GM10266 (cell line): ENCODE data around the gene ZNF304.
"Not testable (repeated sequence)": the region's sequence is repeated elsewhere in the genome, so short reads cannot be mapped to it uniquely, and the experiment has no call there.

Experiments
- DNase-seq: peaks from one replicate; pipeline ENCODE4 v3.0.0; 2012; ENCODE audit errors: extremely low spot score
- TF ChIP-seq, protein P1 (sequence below): IDR thresholded peaks from 2 replicates; pipeline ENCODE4 v1.5.1; 2012; ENCODE audit warnings: mild to moderate bottlenecking, low read depth; ENCODE audit not compliant: control insufficient read depth, insufficient read depth; ENCODE audit errors: missing control alignments

Gene ZNF304

GRCh38 chr19:57362419-57362818 is 11.3 kb downstream of the ZNF304 start:
- DNase-seq: no peak
- TF ChIP-seq, protein P1, sequence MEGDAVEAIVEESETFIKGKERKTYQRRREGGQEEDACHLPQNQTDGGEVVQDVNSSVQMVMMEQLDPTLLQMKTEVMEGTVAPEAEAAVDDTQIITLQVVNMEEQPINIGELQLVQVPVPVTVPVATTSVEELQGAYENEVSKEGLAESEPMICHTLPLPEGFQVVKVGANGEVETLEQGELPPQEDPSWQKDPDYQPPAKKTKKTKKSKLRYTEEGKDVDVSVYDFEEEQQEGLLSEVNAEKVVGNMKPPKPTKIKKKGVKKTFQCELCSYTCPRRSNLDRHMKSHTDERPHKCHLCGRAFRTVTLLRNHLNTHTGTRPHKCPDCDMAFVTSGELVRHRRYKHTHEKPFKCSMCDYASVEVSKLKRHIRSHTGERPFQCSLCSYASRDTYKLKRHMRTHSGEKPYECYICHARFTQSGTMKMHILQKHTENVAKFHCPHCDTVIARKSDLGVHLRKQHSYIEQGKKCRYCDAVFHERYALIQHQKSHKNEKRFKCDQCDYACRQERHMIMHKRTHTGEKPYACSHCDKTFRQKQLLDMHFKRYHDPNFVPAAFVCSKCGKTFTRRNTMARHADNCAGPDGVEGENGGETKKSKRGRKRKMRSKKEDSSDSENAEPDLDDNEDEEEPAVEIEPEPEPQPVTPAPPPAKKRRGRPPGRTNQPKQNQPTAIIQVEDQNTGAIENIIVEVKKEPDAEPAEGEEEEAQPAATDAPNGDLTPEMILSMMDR: no peak

- TF ChIP-seq, protein P1: no peak
- DNase-seq: peak; percentile 86
These were observed 12.1 kb downstream of the ZNF304 start, which contains the start of the genes TRAPPC2B and ZNF547 for GRCh38 chr19:57362997-57363687. Gene TRAPPC2B, plus strand, starts transcription at chr19:57363551. Its CDS starts 1,283 bp downstream, at chr19:57364834. Gene ZNF547, plus strand, starts transcription at chr19:57363551. Its CDS starts 5,005 bp downstream, at chr19:57368556.

DNA sequence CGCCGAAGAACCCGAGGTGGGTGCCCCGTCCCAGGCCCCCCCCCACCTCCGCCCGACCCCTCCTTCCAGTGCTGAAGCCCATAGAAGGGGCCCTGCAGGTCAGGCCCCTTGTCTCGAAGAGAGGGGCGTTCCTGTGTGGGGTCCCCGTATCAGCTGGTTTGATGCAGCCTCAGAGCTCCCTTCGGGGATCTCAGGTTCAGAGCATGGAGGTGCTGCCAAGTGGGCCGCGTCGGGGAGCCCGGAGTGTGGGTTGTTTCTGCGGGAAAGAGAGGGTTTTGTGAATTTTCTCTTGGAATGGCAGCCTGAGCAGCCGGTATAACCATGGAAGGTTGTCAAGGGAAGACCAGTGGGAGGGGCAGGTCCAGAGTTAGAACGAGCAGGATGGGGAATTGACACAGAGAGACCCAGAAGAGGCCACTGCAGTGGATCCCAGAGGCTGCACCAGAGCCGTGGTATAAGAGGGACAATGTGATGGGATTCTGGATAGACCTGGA is 12.7 kb downstream of the ZNF304 start:
- TF ChIP-seq, protein P1: no peak
- no peak for DNase-seq

DNA sequence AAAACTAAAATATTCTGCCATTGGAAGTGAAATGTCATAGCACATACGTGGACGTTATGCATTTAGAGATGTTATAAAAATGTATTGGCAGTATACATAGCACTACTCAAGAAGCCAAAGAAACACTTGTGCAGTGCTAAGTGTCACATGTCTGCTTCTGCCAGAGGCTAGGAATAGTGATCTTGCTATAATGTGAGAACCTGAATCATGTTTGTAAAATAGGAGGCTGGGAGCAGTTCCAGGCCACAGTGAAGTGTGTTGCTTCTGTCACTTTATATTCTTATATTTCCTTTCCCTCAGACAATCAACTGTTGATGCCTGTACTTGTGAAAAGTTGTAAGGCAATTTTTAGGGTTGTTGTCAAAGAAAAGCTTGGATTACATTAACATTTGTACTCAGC is 15.7 kb downstream of the ZNF304 start:
- TF ChIP-seq, protein P1: no peak
- DNase-seq: no peak

DNA sequence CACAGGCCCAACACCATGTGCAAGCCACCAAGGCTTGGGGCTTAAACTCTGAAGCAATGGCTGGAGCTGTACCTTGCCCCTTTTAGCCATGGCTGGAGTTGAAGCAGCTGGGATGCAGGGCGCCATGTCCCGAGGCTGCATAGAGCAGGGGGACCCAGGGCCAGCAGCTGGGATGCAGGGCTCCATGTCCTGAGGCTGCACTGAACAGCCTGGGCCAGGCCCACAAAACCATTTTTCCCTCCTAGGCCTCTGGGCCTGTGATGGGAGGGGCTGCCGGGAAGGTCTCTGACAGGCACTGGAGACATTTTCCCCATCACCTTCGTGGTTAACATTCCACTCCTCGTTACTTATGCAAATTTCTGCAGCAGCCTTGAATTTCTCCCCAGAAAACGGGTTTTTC is 23.1 kb downstream of the ZNF304 start:
- TF ChIP-seq, protein P1: no peak
- DNase-seq: no peak

DNA sequence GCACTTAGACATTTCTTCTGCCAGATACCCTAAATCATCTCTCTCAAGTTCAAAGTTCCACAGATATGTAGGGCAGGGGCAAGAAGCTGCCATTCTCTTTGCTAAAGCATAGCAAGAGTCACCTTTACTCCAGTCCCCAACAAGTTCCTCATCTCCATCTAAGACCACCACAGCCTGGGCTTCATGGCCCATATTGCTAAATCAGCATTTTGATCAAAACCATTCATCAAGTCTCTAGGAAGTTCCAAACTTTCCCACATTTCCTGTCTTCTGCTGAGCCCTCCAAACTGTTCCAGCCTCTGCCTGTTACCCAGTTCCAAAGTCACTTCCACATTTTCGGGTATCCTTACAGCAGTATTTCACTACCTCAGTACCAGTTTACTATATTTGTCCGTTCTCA is 23.6 kb downstream of the ZNF304 start:
- DNase-seq: not testable (repeated sequence)

GRCh38 chr19:57376151-57376550 is 25.1 kb downstream of the ZNF304 start:
- TF ChIP-seq, protein P1: no peak
- no peak for DNase-seq
